ENCODE data around the gene TRIM24. TPM values are rescaled to one million over a fixed set of nuclear protein-coding genes. Genes with fewer than 3 reads are reported as not detected.
"Not testable (repeated sequence)": the region's sequence is repeated elsewhere in the genome, so short reads cannot be mapped to it uniquely, and the experiment has no call there.

TRIM24 gene
- total and polyA plus RNA-seq, 4 donors: 7.5 to 19.7 (median 11.2) TPM

DNA sequence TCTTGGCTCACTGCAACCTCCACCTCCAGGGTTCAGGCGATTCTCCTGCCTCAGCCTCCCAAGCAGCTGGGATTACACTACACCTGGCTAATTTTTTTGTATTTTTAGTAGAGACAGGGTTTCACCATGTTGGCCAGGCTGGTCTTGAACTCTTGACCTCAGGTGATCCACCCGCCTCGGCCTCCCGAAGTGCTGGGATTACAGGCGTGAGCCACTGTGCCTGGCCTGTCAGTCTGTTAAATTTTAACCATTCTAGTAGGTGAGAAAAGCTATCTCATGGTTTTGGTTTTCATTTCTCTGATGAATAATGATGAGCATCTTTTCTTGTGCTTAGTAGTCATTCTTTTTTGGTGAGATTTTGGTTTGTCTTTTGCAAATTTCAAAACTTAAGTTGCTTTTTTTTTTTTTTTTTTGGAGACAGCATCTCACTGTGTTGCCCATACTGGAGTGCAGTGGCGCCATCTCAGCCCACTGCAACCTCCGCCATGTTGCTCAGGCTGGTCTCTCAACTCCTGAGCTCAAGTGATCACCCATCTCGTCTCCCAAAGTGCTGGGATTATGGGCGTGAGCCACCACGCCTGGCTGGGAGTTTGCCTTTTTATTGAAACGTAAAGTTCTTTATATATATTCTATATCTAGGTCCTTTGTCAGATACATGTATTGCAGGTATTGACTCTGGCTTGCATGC, 6.2 kb downstream of the TRIM24 start:
- peaks cover 7 to 28% (median 14%) of the 10 kb centered on the region in 4 donors for H3K4me1 ChIP-seq (ENCODE audit: control insufficient read depth in 4 of 4, insufficient read depth in 4 of 4, low read length in 3 of 4)
- H3K9ac ChIP-seq (ENCODE audit: low read depth in 1 of 2, low read length in 2 of 2); H3K27me3 ChIP-seq (ENCODE audit: control insufficient read depth in 4 of 4, insufficient read depth in 4 of 4, low read length in 3 of 4); H3K36me3 ChIP-seq (ENCODE audit: control insufficient read depth in 4 of 4, insufficient read depth in 3 of 4, low read depth in 1 of 4, low read length in 3 of 4); H3K9me3 ChIP-seq (ENCODE audit: control insufficient read depth in 4 of 4, low read length in 3 of 4); H3K27ac ChIP-seq (ENCODE audit: low read depth in 1 of 2, low read length in 2 of 2); DNase-seq (ENCODE audit: low spot score); H3K4me3 ChIP-seq (ENCODE audit: low read depth in 1 of 3, low read length in 3 of 3): not testable (repeated sequence)
- TF ChIP-seq RXRA (IDR thresholded peaks at IDR 0.05) (peak; percentile 43 to 45), RAD21 (IDR thresholded peaks at IDR 0.05) (peak; percentile 7 to 20), YY1 (IDR thresholded peaks at IDR 0.05) (peak; percentile 13)
- WGBS: 68% methylated on average over 11 of the region's 11 CpGs

DNA sequence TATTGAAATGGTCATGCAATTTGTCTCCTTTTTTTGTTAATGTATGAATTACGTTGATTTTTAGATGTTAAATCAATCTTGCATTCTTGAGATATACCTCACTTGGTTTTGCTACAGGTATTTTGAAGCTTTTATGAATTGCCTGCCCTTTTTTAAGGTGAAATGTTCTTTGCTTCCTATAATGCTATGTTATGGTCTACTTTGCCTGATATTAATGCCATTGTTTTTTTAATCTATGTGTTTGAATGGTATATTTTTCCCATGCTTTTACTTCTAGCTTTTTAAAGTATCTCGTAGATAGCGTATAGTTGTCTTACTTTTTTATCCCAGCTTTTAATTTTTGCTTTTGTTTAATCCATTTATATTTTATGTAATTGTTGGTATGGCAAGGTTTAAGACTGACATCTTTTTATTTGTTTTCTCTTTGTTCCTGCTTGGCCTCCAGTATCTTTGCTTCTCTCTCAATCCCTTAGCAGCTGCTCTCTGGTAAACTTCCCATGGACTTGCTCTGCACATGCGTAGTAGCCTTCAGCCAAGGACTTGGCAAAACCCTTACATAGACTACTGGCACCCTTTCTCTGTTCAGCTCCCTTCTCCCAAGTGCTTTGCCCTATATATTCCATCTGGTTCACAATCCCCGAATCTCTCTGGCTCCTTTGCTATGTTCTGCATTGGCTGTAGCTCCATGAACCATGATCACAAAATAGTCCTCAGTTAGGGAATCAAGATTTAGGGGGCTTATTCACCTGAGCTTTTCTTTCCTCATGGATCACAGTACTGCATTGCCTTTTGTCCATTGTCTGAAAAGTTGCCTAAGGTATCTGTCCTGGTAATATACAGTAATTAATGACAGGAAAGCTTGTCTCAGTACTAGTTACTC, 8.4 kb downstream of the TRIM24 start:
- DNase-seq (ENCODE audit: low spot score): no peak
- no peak for TF ChIP-seq SP1 (IDR thresholded peaks at IDR 0.05)
- TF ChIP-seq, protein P1, sequence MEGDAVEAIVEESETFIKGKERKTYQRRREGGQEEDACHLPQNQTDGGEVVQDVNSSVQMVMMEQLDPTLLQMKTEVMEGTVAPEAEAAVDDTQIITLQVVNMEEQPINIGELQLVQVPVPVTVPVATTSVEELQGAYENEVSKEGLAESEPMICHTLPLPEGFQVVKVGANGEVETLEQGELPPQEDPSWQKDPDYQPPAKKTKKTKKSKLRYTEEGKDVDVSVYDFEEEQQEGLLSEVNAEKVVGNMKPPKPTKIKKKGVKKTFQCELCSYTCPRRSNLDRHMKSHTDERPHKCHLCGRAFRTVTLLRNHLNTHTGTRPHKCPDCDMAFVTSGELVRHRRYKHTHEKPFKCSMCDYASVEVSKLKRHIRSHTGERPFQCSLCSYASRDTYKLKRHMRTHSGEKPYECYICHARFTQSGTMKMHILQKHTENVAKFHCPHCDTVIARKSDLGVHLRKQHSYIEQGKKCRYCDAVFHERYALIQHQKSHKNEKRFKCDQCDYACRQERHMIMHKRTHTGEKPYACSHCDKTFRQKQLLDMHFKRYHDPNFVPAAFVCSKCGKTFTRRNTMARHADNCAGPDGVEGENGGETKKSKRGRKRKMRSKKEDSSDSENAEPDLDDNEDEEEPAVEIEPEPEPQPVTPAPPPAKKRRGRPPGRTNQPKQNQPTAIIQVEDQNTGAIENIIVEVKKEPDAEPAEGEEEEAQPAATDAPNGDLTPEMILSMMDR (IDR thresholded peaks at IDR 0.05; ENCODE audit: low read depth, low read length, missing input control): no peak
- TF ChIP-seq GABPA (IDR thresholded peaks at IDR 0.05 in 1 of 2, conservative IDR thresholded peaks at IDR 0.05 in 1 of 2): no peak
- no peak for TF ChIP-seq FOXA1 (IDR thresholded peaks at IDR 0.05)
- TF ChIP-seq, protein P2, sequence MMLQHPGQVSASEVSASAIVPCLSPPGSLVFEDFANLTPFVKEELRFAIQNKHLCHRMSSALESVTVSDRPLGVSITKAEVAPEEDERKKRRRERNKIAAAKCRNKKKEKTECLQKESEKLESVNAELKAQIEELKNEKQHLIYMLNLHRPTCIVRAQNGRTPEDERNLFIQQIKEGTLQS (IDR thresholded peaks at IDR 0.05): no peak
- no peak for TF ChIP-seq FOXA2 (IDR thresholded peaks at IDR 0.05)
- TF ChIP-seq HNF4A (conservative IDR thresholded peaks at IDR 0.05): no peak
- no peak for TF ChIP-seq NR2F2 (IDR thresholded peaks at IDR 0.05)
- TF ChIP-seq RAD21 (IDR thresholded peaks at IDR 0.05): no peak
- TF ChIP-seq EGR1 (IDR thresholded peaks at IDR 0.05; ENCODE audit: low read depth in 2 of 2): no peak
- TF ChIP-seq, protein P3, sequence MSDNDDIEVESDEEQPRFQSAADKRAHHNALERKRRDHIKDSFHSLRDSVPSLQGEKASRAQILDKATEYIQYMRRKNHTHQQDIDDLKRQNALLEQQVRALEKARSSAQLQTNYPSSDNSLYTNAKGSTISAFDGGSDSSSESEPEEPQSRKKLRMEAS (IDR thresholded peaks at IDR 0.05): no peak
- TF ChIP-seq YY1 (IDR thresholded peaks at IDR 0.05): no peak
- TF ChIP-seq JUND (IDR thresholded peaks at IDR 0.05): no peak
- TF ChIP-seq, protein P4, sequence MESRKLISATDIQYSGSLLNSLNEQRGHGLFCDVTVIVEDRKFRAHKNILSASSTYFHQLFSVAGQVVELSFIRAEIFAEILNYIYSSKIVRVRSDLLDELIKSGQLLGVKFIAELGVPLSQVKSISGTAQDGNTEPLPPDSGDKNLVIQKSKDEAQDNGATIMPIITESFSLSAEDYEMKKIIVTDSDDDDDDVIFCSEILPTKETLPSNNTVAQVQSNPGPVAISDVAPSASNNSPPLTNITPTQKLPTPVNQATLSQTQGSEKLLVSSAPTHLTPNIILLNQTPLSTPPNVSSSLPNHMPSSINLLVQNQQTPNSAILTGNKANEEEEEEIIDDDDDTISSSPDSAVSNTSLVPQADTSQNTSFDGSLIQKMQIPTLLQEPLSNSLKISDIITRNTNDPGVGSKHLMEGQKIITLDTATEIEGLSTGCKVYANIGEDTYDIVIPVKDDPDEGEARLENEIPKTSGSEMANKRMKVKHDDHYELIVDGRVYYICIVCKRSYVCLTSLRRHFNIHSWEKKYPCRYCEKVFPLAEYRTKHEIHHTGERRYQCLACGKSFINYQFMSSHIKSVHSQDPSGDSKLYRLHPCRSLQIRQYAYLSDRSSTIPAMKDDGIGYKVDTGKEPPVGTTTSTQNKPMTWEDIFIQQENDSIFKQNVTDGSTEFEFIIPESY (IDR thresholded peaks at IDR 0.05): no peak
- TF ChIP-seq TAF1 (conservative IDR thresholded peaks at IDR 0.05): no peak
- TF ChIP-seq, protein P5, sequence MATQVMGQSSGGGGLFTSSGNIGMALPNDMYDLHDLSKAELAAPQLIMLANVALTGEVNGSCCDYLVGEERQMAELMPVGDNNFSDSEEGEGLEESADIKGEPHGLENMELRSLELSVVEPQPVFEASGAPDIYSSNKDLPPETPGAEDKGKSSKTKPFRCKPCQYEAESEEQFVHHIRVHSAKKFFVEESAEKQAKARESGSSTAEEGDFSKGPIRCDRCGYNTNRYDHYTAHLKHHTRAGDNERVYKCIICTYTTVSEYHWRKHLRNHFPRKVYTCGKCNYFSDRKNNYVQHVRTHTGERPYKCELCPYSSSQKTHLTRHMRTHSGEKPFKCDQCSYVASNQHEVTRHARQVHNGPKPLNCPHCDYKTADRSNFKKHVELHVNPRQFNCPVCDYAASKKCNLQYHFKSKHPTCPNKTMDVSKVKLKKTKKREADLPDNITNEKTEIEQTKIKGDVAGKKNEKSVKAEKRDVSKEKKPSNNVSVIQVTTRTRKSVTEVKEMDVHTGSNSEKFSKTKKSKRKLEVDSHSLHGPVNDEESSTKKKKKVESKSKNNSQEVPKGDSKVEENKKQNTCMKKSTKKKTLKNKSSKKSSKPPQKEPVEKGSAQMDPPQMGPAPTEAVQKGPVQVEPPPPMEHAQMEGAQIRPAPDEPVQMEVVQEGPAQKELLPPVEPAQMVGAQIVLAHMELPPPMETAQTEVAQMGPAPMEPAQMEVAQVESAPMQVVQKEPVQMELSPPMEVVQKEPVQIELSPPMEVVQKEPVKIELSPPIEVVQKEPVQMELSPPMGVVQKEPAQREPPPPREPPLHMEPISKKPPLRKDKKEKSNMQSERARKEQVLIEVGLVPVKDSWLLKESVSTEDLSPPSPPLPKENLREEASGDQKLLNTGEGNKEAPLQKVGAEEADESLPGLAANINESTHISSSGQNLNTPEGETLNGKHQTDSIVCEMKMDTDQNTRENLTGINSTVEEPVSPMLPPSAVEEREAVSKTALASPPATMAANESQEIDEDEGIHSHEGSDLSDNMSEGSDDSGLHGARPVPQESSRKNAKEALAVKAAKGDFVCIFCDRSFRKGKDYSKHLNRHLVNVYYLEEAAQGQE (IDR thresholded peaks at IDR 0.05): no peak
- no peak for TF ChIP-seq HNF4G (IDR thresholded peaks at IDR 0.05)
- no peak overlapping the region for H3K27ac ChIP-seq (ENCODE audit: low read depth in 1 of 2, low read length in 2 of 2)
- H3K9me3 ChIP-seq (ENCODE audit: control insufficient read depth in 4 of 4, low read length in 3 of 4): no peaks in the 10 kb centered on the region
- no peak overlapping the region for H3K4me3 ChIP-seq (ENCODE audit: low read depth in 1 of 3, low read length in 3 of 3)
- H3K36me3 ChIP-seq (ENCODE audit: control insufficient read depth in 4 of 4, insufficient read depth in 3 of 4, low read depth in 1 of 4, low read length in 3 of 4): no peaks in the 10 kb centered on the region
- H3K27me3 ChIP-seq (ENCODE audit: control insufficient read depth in 4 of 4, insufficient read depth in 4 of 4, low read length in 3 of 4): no peaks in the 10 kb centered on the region
- peaks cover 7 to 34% (median 13%) of the 10 kb centered on the region in 4 donors for H3K4me1 ChIP-seq (ENCODE audit: control insufficient read depth in 4 of 4, insufficient read depth in 4 of 4, low read length in 3 of 4)
- H3K9ac ChIP-seq (ENCODE audit: low read depth in 1 of 2, low read length in 2 of 2): no peak overlapping the region
- WGBS: 71% methylated on average over 5 of the region's 5 CpGs

All from liver (tissue), 9 donors.